ENCODE results near the gene WDR6.
"Not testable (repeated sequence)": the region's sequence is repeated elsewhere in the genome, so short reads cannot be mapped to it uniquely, and the experiment has no call there.

The WDR6 gene

GRCh38 chr3:48991851-48992545 is 15.2 kb upstream of the WDR6 start:
- no peak for DNase-seq (ENCODE audit: low spot score)

GRCh38 chr3:48993834-48994233 is 13.4 kb upstream of the WDR6 start:
- DNase-seq (ENCODE audit: low spot score): no peak

DNA sequence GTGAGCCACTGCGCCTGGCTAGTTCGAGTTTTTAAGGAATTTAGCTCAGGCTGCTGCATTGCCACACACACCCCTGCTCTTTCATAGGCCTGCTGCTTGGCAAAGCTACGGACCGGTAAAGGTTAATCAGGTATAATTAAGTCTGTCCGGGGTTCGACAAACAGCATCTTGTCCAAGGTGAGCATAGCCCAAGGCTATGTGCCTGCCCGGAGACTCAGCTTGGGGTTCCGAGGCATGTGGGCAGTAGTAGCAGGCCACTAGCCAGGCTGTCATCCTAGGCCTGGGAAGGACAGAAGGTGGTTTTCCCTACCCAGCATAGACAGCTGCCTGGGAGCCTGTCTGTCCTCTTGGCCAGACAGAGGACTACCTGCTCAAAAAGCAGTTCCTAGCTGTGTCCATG is 10.6 kb upstream of the WDR6 start:
- DNase-seq (ENCODE audit: low spot score): no peak

- DNase-seq (ENCODE audit: low spot score): no peak
Observed at GRCh38 chr3:48997102-48997635, 10.0 kb upstream of the WDR6 start.

DNA sequence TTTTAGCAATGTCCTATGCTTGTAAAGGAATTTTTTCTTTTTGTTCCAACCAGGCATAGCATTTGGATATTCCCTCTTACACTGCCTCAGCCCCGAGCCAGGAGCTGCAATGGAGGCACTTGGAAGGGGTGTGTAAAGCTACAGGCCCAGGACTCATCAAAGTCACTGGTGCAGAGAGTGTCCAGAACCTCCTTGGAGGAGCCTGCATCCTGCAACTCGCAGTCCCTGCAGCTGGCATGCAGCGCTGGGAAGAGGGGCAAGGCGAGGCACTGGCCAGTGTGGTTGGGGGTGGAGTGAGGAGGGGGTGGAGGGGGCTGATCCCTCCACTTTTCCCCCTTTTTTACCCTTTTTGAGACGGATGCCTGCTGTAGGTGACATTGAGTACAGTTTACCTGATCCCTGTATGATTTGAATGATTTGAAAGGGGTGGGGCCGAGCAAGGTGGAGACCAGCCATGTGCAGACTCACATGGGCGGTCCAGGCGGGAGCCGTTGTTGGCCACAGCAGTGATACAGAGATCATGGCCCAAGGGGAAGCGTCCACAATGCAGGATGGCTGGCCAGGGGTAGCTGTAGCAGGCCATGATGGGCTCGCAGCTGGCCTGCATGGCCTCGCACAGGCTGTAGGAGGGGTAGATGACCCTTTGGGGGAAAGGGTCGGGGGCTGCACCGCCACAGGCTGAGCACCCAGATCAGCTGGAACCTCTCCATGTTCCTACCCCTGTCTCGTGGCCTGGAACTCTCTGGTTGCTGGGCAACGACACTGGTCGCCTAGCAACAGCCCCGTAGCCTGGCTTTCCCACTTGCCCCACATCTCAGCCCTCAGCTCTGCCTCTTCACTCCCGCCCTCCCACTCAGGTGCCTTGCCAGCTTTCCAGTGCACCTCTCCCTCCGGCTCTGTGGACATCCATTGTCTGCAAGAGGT is 9.2 kb upstream of the WDR6 start:
- no peak for DNase-seq (ENCODE audit: low spot score)

- no peak for DNase-seq (ENCODE audit: low spot score)
Observed at GRCh38 chr3:48999085-48999858, 7.9 kb upstream of the WDR6 start.

DNA sequence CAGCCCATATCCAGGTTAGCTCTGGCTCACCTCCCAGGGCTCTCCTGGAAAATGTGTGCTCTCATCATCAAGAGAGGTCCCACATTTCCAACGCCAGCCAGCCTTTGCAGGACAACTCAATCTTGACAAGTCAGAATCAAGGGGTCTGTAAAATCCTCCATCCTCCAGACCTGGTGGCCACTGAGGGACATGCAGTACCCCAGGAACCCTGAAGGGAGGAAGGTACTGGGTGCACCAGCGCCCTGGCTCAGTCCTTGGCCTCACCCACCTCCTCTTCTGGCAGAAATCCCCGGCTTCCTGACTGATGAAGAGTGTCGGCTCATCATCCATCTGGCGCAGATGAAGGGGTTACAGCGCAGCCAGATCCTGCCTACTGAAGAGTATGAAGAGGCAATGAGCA is 6.0 kb upstream of the WDR6 start:
- DNase-seq (ENCODE audit: low spot score): no peak

GRCh38 chr3:49004352-49005302 is 2.6 kb upstream of the WDR6 start:
- no peak for DNase-seq (ENCODE audit: low spot score)

DNA sequence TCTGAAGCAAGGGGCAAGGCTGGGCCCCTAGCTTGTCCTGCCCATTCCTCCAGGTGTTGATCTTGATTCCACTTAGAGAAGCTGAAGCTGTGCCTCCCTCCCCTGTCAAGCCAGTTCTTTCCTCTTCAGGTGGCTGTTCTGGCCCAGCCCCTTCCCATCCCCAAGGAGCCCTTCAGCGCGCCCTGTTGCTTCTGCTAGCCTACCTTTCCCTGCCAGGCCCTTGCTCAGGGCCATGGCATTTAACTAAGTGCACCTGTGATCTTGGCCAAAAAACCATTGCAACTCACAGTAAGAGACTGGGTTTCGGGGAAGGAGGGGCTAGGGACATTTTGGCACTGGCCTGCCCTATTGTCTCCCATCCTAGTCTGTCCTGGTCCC is 1.9 kb upstream of the WDR6 start:
- DNase-seq (ENCODE audit: low spot score): no peak

GRCh38 chr3:49005998-49006397 is 1.2 kb upstream of the WDR6 start:
- no peak for DNase-seq (ENCODE audit: low spot score)

GRCh38 chr3:49006408-49007067 is 653 bp upstream of the WDR6 start:
- DNase-seq (ENCODE audit: low spot score): no peak

DNA sequence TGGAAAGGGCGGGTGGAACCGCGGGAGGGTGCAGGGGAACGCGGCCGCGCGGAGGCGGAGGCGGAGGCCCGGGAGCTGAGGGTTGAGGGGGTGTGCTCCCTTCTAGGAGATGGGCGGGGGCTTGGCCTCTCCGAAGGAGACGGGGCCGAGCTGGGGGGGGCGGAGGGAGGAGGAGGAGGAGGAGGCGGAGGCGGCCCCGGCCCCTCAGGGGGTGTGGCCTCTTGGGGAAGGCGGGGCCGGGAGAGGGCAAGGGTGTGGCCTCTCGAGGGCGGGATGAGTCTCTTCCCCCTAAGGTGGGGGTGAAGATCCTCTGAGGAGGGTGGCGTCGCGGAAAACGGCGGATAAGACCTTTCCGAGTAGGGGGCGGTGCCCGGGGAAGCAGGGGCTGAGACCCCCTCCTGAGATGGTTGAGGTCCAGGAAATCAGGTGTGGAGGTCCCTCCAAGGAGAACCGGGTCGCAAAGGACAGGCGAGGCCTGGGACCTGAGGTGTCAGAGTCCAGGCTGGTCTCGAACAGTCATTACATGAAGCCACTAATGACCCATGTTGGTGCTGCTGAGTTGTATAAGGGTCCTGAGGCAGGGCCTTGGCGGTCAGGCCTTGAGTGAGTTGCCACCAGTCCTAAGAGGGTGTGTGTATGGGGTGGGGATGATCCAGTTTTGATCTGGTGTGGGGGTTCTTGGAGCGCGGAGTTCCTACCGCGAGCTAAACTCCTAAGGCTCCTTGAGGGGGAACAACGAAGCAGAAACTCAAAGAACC is 759 bp downstream of the WDR6 start:
- peak; percentile 92 for DNase-seq (ENCODE audit: low spot score)

DNA sequence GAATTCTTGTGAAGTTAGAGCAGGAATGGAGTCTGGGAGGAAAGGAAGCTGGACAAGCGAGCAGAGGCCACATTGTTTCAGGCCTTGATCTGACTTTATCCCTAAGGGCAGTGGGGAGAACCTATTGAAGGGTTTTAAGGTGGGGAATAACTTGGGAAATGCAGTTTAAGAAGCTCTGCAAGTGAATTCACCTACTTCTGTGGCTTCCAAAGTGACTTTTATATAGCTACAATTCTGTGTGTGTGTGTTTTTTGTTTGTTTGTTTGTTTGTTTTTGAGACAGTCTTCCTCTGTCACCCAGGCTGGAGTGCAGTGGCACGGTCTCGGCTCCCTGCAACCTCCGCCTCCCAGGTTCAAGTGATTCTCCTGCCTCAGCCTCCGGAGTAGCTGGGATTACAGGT is 1.4 kb downstream of the WDR6 start:
- not testable (repeated sequence) for DNase-seq (ENCODE audit: low spot score)

GRCh38 chr3:49009396-49009795 is 2.2 kb downstream of the WDR6 start:
- no peak for DNase-seq (ENCODE audit: low spot score)

DNA sequence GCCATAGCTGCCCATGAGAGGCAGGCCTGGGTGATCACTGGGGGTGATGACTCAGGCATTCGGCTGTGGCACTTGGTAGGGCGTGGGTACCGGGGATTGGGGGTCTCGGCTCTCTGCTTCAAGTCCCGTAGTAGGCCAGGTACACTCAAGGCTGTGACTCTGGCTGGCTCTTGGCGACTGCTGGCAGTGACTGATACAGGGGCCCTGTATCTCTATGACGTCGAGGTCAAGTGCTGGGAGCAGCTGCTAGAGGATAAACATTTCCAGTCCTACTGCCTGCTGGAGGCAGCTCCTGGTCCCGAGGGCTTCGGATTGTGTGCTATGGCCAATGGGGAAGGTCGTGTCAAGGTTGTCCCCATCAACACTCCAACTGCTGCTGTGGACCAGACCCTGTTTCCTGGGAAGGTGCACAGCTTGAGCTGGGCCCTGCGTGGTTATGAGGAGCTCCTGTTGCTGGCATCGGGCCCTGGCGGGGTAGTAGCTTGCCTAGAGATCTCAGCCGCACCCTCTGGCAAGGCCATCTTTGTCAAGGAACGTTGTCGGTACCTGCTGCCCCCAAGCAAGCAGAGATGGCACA is 5.3 kb downstream of the WDR6 start:
- DNase-seq (ENCODE audit: low spot score): no peak

DNA sequence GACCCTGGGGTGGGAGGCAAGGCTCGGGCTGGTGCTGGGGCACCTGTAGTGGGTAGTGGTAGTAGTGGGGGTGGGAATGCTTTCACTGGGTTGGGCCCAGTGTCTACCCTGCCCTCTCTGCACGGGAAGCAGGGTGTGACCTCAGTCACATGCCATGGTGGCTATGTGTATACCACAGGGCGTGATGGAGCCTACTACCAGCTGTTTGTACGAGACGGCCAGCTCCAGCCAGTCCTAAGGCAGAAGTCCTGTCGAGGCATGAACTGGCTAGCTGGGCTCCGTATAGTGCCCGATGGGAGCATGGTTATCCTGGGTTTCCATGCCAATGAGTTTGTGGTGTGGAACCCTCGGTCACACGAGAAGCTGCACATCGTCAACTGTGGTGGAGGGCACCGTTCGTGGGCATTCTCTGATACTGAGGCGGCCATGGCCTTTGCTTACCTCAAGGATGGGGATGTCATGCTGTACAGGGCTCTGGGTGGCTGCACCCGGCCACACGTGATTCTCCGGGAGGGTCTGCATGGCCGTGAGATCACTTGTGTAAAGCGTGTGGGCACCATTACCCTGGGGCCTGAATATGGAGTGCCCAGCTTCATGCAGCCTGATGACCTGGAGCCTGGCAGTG is 6.0 kb downstream of the WDR6 start:
- DNase-seq (ENCODE audit: low spot score): no peak

GRCh38 chr3:49013738-49014660 is 6.8 kb downstream of the WDR6 start:
- DNase-seq (ENCODE audit: low spot score): peak; percentile 55

GRCh38 chr3:49015072-49015471 is 7.9 kb downstream of the WDR6 start:
- no peak for DNase-seq (ENCODE audit: low spot score)
